Measurements from ENCODE around the gene PNRC2. TPM values are rescaled to one million over a fixed set of nuclear protein-coding genes. Genes with fewer than 3 reads are reported as not detected.

The PNRC2 gene
- 62.7 to 87.1 TPM (median 74.3 TPM) in 3 replicates for polyA plus RNA-seq
- 342 TPM for polyA plus RNA-seq (2011; ENCODE audit: low read depth)
- 44.9 and 66.7 TPM in 2 replicates for polyA plus RNA-seq (2011; cell fraction: cytosol; rRNA removed)
- polyA plus RNA-seq (2011; cell fraction: nucleus; rRNA removed), result 69.6 and 101 TPM in 2 replicates
- polyA plus RNA-seq (2012; ENCODE audit: low replicate concordance), result 63.3 and 67.1 TPM in 2 replicates
- polyA minus RNA-seq, result 9.2 to 66.4 TPM (median 56.3 TPM) in 3 replicates
- 60.0 TPM for polyA minus RNA-seq (2011; cell fraction: cytosol; rRNA and poly(A)+ RNA removed)
- polyA minus RNA-seq (2011; cell fraction: nucleus; rRNA and poly(A)+ RNA removed), result 34.6 and 41.4 TPM in 2 replicates

GRCh38 chr1:23959461-23960290, at the start of gene PNRC2:
PNRC2 (plus strand) TSS chr1:23959828; CDS start chr1:23961458, 1,630 bp downstream.
- Histone ChIP-seq H3K9me1 (ENCODE audit: control insufficient read depth, extremely low read depth, insufficient read depth, low read length) (no peaks in the 10 kb centered on the region), H2AFZ (ENCODE audit: control insufficient read depth, low read length) (peak within 1 kb of the TSS; percentile 65), H4K20me1 (ENCODE audit: control insufficient read depth, extremely low read depth, insufficient read depth, low read length) (peaks cover 3% of the 10 kb centered on the region), H3K36me3 (ENCODE audit: control insufficient read depth in 2 of 2, extremely low read depth in 1 of 2, insufficient read depth in 2 of 2, low read length in 2 of 2) (peaks cover 0 to 3% of the 10 kb centered on the region in 2 experiments), H3K9me3 (ENCODE audit: control insufficient read depth, low read depth, low read length) (no peaks in the 10 kb centered on the region), H3K79me2 (ENCODE audit: control insufficient read depth, insufficient read depth, low read length) (peaks cover 20% of the 10 kb centered on the region), H3K27ac (ENCODE audit: control insufficient read depth, insufficient read depth, low read length) (peak within 1 kb of the TSS; percentile 99), H3K4me1 (ENCODE audit: control insufficient read depth, extremely low read depth, insufficient read depth, low read length) (peaks cover 40% of the 10 kb centered on the region), H3K4me3 (ENCODE audit: control insufficient read depth in 2 of 3, extremely low read depth in 1 of 3, insufficient read depth in 2 of 3, low read depth in 1 of 3, low read length in 3 of 3) (peak within 1 kb of the TSS; percentile 88 to 98 (median 89)), H3K27me3 (ENCODE audit: control insufficient read depth, extremely low read depth, insufficient read depth, low read length) (no peaks in the 10 kb centered on the region), H3K9ac (ENCODE audit: control insufficient read depth, extremely low read depth, insufficient read depth, low read length) (peak within 1 kb of the TSS; percentile 99), H3K4me2 (ENCODE audit: control insufficient read depth, extremely low read depth, insufficient read depth, low read depth, low read length) (peak within 1 kb of the TSS; percentile 96)
- dilution Hi-C loops (cut with MboI; ENCODE audit: extremely low pct_ligation_motif_present, low sequenced_read_pairs), result no loop called here
- TF ChIP-seq EZH2 (IDR thresholded peaks at IDR 0.05; ENCODE audit: low read length) (no peak), CTCF (optimal IDR thresholded peaks at IDR 0.05 in 1 of 3, IDR thresholded peaks at IDR 0.05 in 1 of 3, conservative IDR thresholded peaks at IDR 0.05 in 1 of 3; ENCODE audit: extremely low read depth in 1 of 3, insufficient read depth in 2 of 3, low read length in 3 of 3) (no peak)
- DNase-seq (ENCODE audit: low read depth, low spot score) (peak; percentile 59), FAIRE-seq (no peak)

GRCh38 chr1:23910144-23910543, 49.5 kb upstream of the PNRC2 start:
- no peak for FAIRE-seq
- Histone ChIP-seq H3K9me3 (ENCODE audit: control insufficient read depth, low read depth, low read length) (no peaks in the 10 kb centered on the region), H3K9me1 (ENCODE audit: control insufficient read depth, extremely low read depth, insufficient read depth, low read length) (no peaks in the 10 kb centered on the region), H2AFZ (ENCODE audit: control insufficient read depth, low read length) (no peak overlapping the region), H3K9ac (ENCODE audit: control insufficient read depth, extremely low read depth, insufficient read depth, low read length) (no peak overlapping the region), H3K27me3 (ENCODE audit: control insufficient read depth, extremely low read depth, insufficient read depth, low read length) (peaks cover 14% of the 10 kb centered on the region), H3K27ac (ENCODE audit: control insufficient read depth, insufficient read depth, low read length) (no peak overlapping the region), H3K4me3 (ENCODE audit: control insufficient read depth in 2 of 3, extremely low read depth in 1 of 3, insufficient read depth in 2 of 3, low read depth in 1 of 3, low read length in 3 of 3) (no peak overlapping the region), H4K20me1 (ENCODE audit: control insufficient read depth, extremely low read depth, insufficient read depth, low read length) (no peaks in the 10 kb centered on the region), H3K4me1 (ENCODE audit: control insufficient read depth, extremely low read depth, insufficient read depth, low read length) (peaks cover 8% of the 10 kb centered on the region), H3K36me3 (ENCODE audit: control insufficient read depth in 2 of 2, extremely low read depth in 1 of 2, insufficient read depth in 2 of 2, low read length in 2 of 2) (no peaks in the 10 kb centered on the region), H3K4me2 (ENCODE audit: control insufficient read depth, extremely low read depth, insufficient read depth, low read depth, low read length) (no peak overlapping the region), H3K79me2 (ENCODE audit: control insufficient read depth, insufficient read depth, low read length) (no peaks in the 10 kb centered on the region)
- TF ChIP-seq CTCF (optimal IDR thresholded peaks at IDR 0.05 in 1 of 3, IDR thresholded peaks at IDR 0.05 in 1 of 3, conservative IDR thresholded peaks at IDR 0.05 in 1 of 3; ENCODE audit: extremely low read depth in 1 of 3, insufficient read depth in 2 of 3, low read length in 3 of 3), result no peak
- no peak for TF ChIP-seq EZH2 (IDR thresholded peaks at IDR 0.05; ENCODE audit: low read length)
- no peak for DNase-seq (ENCODE audit: low read depth, low spot score)
- dilution Hi-C loops (cut with MboI; ENCODE audit: extremely low pct_ligation_motif_present, low sequenced_read_pairs), result no loop called here

Measured in keratinocyte (primary cell).